A673 (cell line): ENCODE measurements around the gene SUPT5H. TPM values are rescaled to one million over a fixed set of nuclear protein-coding genes. Genes with fewer than 3 reads are reported as not detected.

Experiments
- BruUV-seq: library from RNA; stranded (reverse); fragments of 400-500 nt; replicated peaks from 2 replicates; lab custom pipeline; 2021; lab: Mats Ljungman, UMichigan
- CTCF ChIA-PET: fragments of 300-600 bp; sonication (Branson Sonifier 250); formaldehyde crosslinking; loops from one replicate; lab custom pipeline; 2022; ENCODE audit warnings: antibody characterized with exemption; lab: Charles Lee
- POLR2A ChIA-PET: fragments of 300-600 bp; sonication (Branson Sonifier 250); formaldehyde crosslinking; loops from one replicate; lab custom pipeline; 2022; ENCODE audit warnings: antibody characterized with exemption; ENCODE audit not compliant: low non-redundant PET; lab: Charles Lee
- DNase-seq: peaks from one replicate; pipeline ENCODE4 v3.0.0-alpha.2; 2015; ENCODE audit warnings: low spot score
- H3K27ac ChIP-seq: fragments of 200-600 bp; sonication (generic); 2 replicates; pipeline ENCODE4 v1.5.1; 2016; ENCODE audit warnings: mixed run types, low read depth, mild to moderate bottlenecking, mixed read lengths, antibody characterized with exemption, low read length; ENCODE audit not compliant: poor library complexity, severe bottlenecking
- H3K27me3 ChIP-seq: fragments of 200-600 bp; sonication (generic); replicated peaks from 2 replicates; pipeline ENCODE4 v1.6.1; 2017; ENCODE audit warnings: mixed run types, low read depth, mild to moderate bottlenecking, mixed read lengths, antibody characterized with exemption, low read length; ENCODE audit not compliant: insufficient read depth, poor library complexity
- H3K36me3 ChIP-seq: fragments of 200-600 bp; sonication (generic); 2 replicates; pipeline ENCODE4 v1.6.1; 2016; ENCODE audit warnings: mixed run types, mild to moderate bottlenecking, mixed read lengths, antibody characterized with exemption, low read length; ENCODE audit not compliant: insufficient read depth, poor library complexity, severe bottlenecking
- H3K4me1 ChIP-seq: fragments of 200-600 bp; sonication (generic); 2 replicates; pipeline ENCODE4 v1.6.1; 2017; ENCODE audit warnings: mixed run types, mild to moderate bottlenecking, mixed read lengths, antibody characterized with exemption, low read length; ENCODE audit not compliant: insufficient read depth, poor library complexity, severe bottlenecking
- H3K4me3 ChIP-seq: fragments of 200-600 bp; sonication (generic); 2 replicates; pipeline ENCODE4 v1.5.1; 2016; ENCODE audit warnings: low read depth, mixed run types, mild to moderate bottlenecking, mixed read lengths, low read length; ENCODE audit not compliant: poor library complexity, severe bottlenecking
- H3K9me3 ChIP-seq: fragments of 200-600 bp; sonication (generic); 2 replicates; pipeline ENCODE4 v1.6.1; 2016; ENCODE audit warnings: mixed run types, low read depth, mild to moderate bottlenecking, mixed read lengths, antibody characterized with exemption, low read length; ENCODE audit not compliant: poor library complexity, severe bottlenecking
- EZH2 ChIP-seq: fragments of 200-600 bp; sonication (generic); IDR thresholded peaks from 2 replicates; pipeline ENCODE4 v1.6.1; 2017; ENCODE audit warnings: borderline replicate concordance, low read depth, mild to moderate bottlenecking, mixed read lengths, antibody characterized with exemption, low read length; ENCODE audit not compliant: poor library complexity, severe bottlenecking
- intact Hi-C: fragments of 100-400 bp; cut with micrococcal nuclease; formaldehyde crosslinking; loops from one replicate; pipeline ENCODE4 v1.10.0; 2022; ENCODE audit not compliant: unreplicated experiment
- total RNA-seq: library from RNA; stranded (reverse); gene quantifications from 2 replicates; pipeline ENCODE4 v1.2.3, GENCODE V29; 2021
- TF ChIP-seq, protein P1 (sequence below): fragments of 300-800, 200-600 bp; sonication (generic); conservative IDR thresholded peaks from 2 replicates; pipeline ENCODE4 v1.5.1; 2017; ENCODE audit warnings: low read depth, mild to moderate bottlenecking, antibody characterized with exemption, low read length, moderate library complexity, mixed read lengths

The SUPT5H gene
- total RNA-seq, 1 experiment from 2014 or later = 169 TPM

DNA sequence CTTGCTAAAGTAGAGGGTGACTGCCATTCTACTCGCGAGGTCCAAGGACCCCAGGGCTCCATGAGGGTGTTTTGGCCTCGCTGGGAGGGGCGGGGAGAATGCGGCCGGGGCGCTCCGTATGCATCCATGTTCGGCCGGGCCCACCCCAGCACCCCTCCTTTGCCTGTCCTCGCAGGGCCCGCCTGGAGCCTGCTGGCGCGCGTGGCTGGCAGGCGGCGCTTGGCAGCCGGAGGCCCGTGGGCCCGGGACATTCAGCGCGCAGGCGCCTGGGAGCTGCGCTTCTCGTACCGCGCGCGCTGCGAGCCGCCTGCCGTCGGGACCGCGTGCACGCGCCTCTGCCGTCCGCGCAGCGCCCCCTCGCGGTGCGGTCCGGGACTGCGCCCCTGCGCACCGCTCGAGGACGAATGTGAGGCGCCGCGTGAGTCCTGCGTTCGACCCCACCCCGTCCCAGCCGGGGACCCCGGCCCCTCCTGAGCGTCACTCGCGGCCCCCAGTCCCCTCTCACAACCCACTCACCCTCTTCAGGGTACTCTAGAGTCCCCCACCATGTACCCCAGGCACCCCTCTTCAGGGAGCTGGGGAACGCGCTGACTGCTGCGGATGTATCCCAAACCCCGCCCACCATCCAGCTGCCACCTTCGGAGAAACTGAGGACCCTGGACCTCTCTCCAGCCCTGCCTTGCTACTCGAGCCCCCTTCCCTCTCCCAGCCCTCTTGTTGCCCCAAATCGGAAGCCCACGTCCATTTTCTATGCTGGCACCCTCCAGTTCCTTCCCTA, 57.4 kb downstream of the SUPT5H start:
- no peak overlapping the region for H3K4me3 ChIP-seq
- peaks cover 26% of the 10 kb centered on the region for H3K27me3 ChIP-seq
- CTCF ChIA-PET = interaction anchor here (0.6 to 1.3 kb wide), 5 partner anchors 29 to 1583 kb away, joined by 3 to 18 read pairs (median 5); partner anchors contain the start of gene EID2B
- no peaks in the 10 kb centered on the region for H3K36me3 ChIP-seq
- peak; percentile 91 for DNase-seq
- H3K4me1 ChIP-seq = peaks cover 14% of the 10 kb centered on the region
- intact Hi-C loops = no loop called here
- TF ChIP-seq, protein P1, sequence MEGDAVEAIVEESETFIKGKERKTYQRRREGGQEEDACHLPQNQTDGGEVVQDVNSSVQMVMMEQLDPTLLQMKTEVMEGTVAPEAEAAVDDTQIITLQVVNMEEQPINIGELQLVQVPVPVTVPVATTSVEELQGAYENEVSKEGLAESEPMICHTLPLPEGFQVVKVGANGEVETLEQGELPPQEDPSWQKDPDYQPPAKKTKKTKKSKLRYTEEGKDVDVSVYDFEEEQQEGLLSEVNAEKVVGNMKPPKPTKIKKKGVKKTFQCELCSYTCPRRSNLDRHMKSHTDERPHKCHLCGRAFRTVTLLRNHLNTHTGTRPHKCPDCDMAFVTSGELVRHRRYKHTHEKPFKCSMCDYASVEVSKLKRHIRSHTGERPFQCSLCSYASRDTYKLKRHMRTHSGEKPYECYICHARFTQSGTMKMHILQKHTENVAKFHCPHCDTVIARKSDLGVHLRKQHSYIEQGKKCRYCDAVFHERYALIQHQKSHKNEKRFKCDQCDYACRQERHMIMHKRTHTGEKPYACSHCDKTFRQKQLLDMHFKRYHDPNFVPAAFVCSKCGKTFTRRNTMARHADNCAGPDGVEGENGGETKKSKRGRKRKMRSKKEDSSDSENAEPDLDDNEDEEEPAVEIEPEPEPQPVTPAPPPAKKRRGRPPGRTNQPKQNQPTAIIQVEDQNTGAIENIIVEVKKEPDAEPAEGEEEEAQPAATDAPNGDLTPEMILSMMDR = peak; percentile 66
- TF ChIP-seq EZH2 = no peak
- H3K9me3 ChIP-seq = no peaks in the 10 kb centered on the region
- BruUV-seq = no TSS peak
- POLR2A ChIA-PET = no interaction called here
- H3K27ac ChIP-seq = no peak overlapping the region

DNA sequence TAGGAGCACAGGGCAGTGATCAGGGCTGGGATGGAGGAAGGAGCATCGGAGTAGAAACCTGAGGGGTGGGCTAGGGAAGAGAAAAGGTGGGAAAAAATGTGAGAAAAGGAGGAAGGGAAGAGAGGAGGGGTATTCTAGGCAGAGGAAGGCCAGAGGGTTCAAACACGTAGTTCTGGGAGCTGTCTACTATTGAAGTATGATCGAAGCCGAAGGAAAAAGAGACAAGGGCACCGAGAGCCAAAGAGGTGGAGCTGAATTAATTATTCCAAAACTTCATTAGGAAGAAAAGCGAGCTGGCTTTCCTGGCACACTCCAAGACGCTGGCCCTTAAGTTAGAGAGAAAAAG, 61.2 kb downstream of the SUPT5H start:
- POLR2A ChIA-PET = no interaction called here
- Histone ChIP-seq H3K4me3 (no peak overlapping the region), H3K27me3 (peaks cover 21% of the 10 kb centered on the region), H3K27ac (no peak overlapping the region), H3K4me1 (peaks cover 5% of the 10 kb centered on the region), H3K36me3 (no peaks in the 10 kb centered on the region), H3K9me3 (no peaks in the 10 kb centered on the region)
- CTCF ChIA-PET = no interaction called here
- no peak for DNase-seq
- no TSS peak for BruUV-seq
- TF ChIP-seq, protein P1 = no peak
- TF ChIP-seq EZH2 = no peak
- intact Hi-C loops = no loop called here

GRCh38 chr19:39506944-39507714, 61.7 kb downstream of the SUPT5H start:
- Histone ChIP-seq H3K27ac (no peak overlapping the region), H3K4me1 (peaks cover 5% of the 10 kb centered on the region), H3K27me3 (peaks cover 21% of the 10 kb centered on the region), H3K4me3 (peak overlapping the region; percentile 45), H3K36me3 (no peaks in the 10 kb centered on the region), H3K9me3 (no peaks in the 10 kb centered on the region)
- CTCF ChIA-PET = no interaction called here
- POLR2A ChIA-PET = no interaction called here
- TF ChIP-seq, protein P1 = no peak
- no peak for TF ChIP-seq EZH2
- peak; percentile 85 for DNase-seq
- intact Hi-C loops = no loop called here
- no TSS peak for BruUV-seq
